NCI-H446 treated with DMSO at 0.1 percent for 48 hours (cell line): ENCODE results near the gene ITGA6.

Experiments
- DNase-seq: peaks from one replicate; lab custom pipeline; 2025; lab: John Stamatoyannopoulos, UW

The ITGA6 gene

GRCh38 chr2:172442072-172442895 is 14.9 kb downstream of the ITGA6 start:
- DNase-seq, result no peak

- no peak for DNase-seq
Measured at GRCh38 chr2:172445851-172446250, 18.5 kb downstream of the ITGA6 start.

GRCh38 chr2:172446474-172447063 is 19.2 kb downstream of the ITGA6 start:
- DNase-seq, result no peak

GRCh38 chr2:172447811-172448493 is 20.6 kb downstream of the ITGA6 start:
- no peak for DNase-seq

- DNase-seq, result no peak
Measured at GRCh38 chr2:172448544-172449267, 21.3 kb downstream of the ITGA6 start.

- DNase-seq, result no peak
Measured at GRCh38 chr2:172449911-172450550, 22.6 kb downstream of the ITGA6 start.

GRCh38 chr2:172451923-172452322 is 24.5 kb downstream of the ITGA6 start:
- DNase-seq, result no peak

- DNase-seq, result no peak
Measured at GRCh38 chr2:172452845-172453244, 25.5 kb downstream of the ITGA6 start.

GRCh38 chr2:172454404-172455120 is 27.2 kb downstream of the ITGA6 start:
- DNase-seq, result no peak

- DNase-seq, result no peak
Measured at GRCh38 chr2:172455121-172455515, 27.7 kb downstream of the ITGA6 start.

- no peak for DNase-seq
Measured at GRCh38 chr2:172456002-172456401, 28.6 kb downstream of the ITGA6 start.

GRCh38 chr2:172457536-172457935 is 30.1 kb downstream of the ITGA6 start:
- DNase-seq, result no peak

GRCh38 chr2:172458561-172459124 is 31.3 kb downstream of the ITGA6 start:
- no peak for DNase-seq

- no peak for DNase-seq
Measured at GRCh38 chr2:172460780-172461201, 33.4 kb downstream of the ITGA6 start.

- no peak for DNase-seq
Measured at GRCh38 chr2:172461591-172462372, 34.4 kb downstream of the ITGA6 start.

- no peak for DNase-seq
Measured at GRCh38 chr2:172462373-172462848, 35.0 kb downstream of the ITGA6 start.

- no peak for DNase-seq
Measured at GRCh38 chr2:172462849-172463381, 35.5 kb downstream of the ITGA6 start.

GRCh38 chr2:172464400-172465129 is 37.2 kb downstream of the ITGA6 start:
- DNase-seq, result no peak
